ENCODE measurements around the gene AFP. TPM values are rescaled to one million over a fixed set of nuclear protein-coding genes. Genes with fewer than 3 reads are reported as not detected.

AFP gene
- total RNA-seq, 1 donor from 2014 or later = not detected

DNA sequence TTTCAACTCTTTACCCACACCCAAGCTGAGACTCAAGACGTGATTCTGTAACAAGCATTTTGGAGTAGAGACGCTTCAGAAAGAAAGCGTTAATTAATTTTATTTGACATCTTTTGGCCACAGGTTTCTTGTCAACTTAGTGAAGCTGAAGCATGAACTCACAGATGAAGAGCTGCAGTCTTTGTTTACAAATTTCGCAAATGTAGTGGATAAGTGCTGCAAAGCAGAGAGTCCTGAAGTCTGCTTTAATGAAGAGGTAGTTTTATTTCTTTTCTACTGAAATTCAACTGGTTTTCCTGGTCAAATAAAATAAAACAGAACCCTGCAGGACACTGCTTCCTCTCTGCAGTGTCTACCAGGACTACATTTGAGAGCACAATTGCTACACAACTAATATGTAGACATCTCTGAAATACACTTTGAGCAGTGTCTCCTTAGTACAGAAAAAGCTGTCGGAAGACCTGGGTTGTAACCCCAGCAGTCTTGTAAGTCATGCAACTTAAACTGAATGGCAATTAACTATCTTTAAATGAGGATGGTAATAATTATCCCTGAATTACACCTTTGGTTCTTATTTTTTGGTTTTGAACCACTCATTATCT, 65.7 kb downstream of the AFP start:
- DNase-seq (ENCODE audit: extremely low spot score in 2 of 2) = no peak
- H3K9me3 ChIP-seq = no peaks in the 10 kb centered on the region
- H3K4me3 ChIP-seq = no peak overlapping the region
- TF ChIP-seq POLR2AphosphoS5 (IDR thresholded peaks at IDR 0.05; ENCODE audit: insufficient read depth in 1 of 2, low read depth in 1 of 2) (no peak), POLR2A (IDR thresholded peaks at IDR 0.05) (no peak), CTCF (IDR thresholded peaks at IDR 0.05) (no peak)
- H3K27ac ChIP-seq = no peak overlapping the region
- intact Hi-C loops (cut with DNase I) = no loop called here
- H3K4me1 ChIP-seq = no peaks in the 10 kb centered on the region
- H3K36me3 ChIP-seq = no peaks in the 10 kb centered on the region
- H3K27me3 ChIP-seq = no peaks in the 10 kb centered on the region

DNA sequence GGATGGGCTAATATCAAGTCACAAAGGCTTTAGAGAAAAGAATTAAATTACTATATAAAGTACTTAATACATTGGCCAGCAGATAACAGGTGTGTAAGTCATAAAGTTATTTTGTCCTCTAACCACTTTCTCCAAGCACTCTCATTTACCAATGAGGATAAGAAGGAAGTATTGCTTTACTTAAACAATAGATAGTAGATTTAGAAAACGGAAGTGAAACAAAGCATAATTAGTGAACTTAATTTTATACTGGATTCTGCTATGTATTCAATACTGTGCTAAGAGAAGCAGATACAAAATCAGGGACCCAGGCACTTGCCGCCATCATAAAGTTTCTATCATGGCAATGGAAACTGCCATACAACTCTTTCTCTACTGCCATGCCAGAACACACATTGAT, 69.5 kb downstream of the AFP start:
- Histone ChIP-seq H3K4me3 (no peak overlapping the region), H3K9me3 (no peaks in the 10 kb centered on the region), H3K27ac (no peak overlapping the region), H3K27me3 (no peaks in the 10 kb centered on the region), H3K36me3 (no peaks in the 10 kb centered on the region), H3K4me1 (no peaks in the 10 kb centered on the region)
- TF ChIP-seq POLR2A (IDR thresholded peaks at IDR 0.05) = no peak
- no peak for TF ChIP-seq POLR2AphosphoS5 (IDR thresholded peaks at IDR 0.05; ENCODE audit: insufficient read depth in 1 of 2, low read depth in 1 of 2)
- TF ChIP-seq CTCF (IDR thresholded peaks at IDR 0.05) = no peak
- intact Hi-C loops (cut with DNase I) = no loop called here
- DNase-seq (ENCODE audit: extremely low spot score in 2 of 2) = no peak

Other genes with a start within 250 kb of the AFP start
- 55.5 TPM for gene ANKRD17, start 177.4 kb upstream of the AFP start, total RNA-seq
- gene ALB, start 31.9 kb upstream of the AFP start, total RNA-seq = not detected
- not detected for gene AFM, start 45.5 kb downstream of the AFP start, total RNA-seq
- gene RASSF6, start 184.2 kb downstream of the AFP start, total RNA-seq = 16.9 TPM